Measurements from ENCODE around the gene ABCA8. TPM values are rescaled to one million over a fixed set of nuclear protein-coding genes. Genes with fewer than 3 reads are reported as not detected.

The ABCA8 gene
- total RNA-seq, 2 experiments from 2014 or later, result not detected

- Mint-ChIP-seq H3K36me3 (ENCODE audit: low read depth) (peaks cover 2% of the 10 kb centered on the region), H3K4me3 (no peak overlapping the region), H3K27me3 (peaks cover 2% of the 10 kb centered on the region), H3K9me3 (ENCODE audit: low read depth) (peaks cover 10% of the 10 kb centered on the region), H3K4me1 (no peaks in the 10 kb centered on the region), H3K27ac (no peak overlapping the region)
- DNase-seq (no peak), ATAC-seq (no peak)
- intact Hi-C loops (cut with DNase I, micrococcal nuclease), result no loop called here
- CTCF ChIA-PET, result interaction anchor here (0.5 kb wide), 1 partner anchor 81 kb away, joined by 4 read pairs; no protein-coding TSS in a partner anchor
- POLR2A ChIA-PET, result no interaction called here
Observed at GRCh38 chr17:68897557-68897956, 57.6 kb downstream of the ABCA8 start.

- Mint-ChIP-seq H3K4me1 (no peaks in the 10 kb centered on the region), H3K27me3 (peaks cover 2% of the 10 kb centered on the region), H3K4me3 (no peak overlapping the region), H3K36me3 (ENCODE audit: low read depth) (peaks cover 2% of the 10 kb centered on the region), H3K9me3 (ENCODE audit: low read depth) (peaks cover 7% of the 10 kb centered on the region), H3K27ac (no peak overlapping the region)
- intact Hi-C loops (cut with DNase I, micrococcal nuclease), result no loop called here
- ATAC-seq (no peak), DNase-seq (no peak)
- ChIA-PET POLR2A (no interaction called here), CTCF (no interaction called here)
Observed at GRCh38 chr17:68892658-68893057, 62.5 kb downstream of the ABCA8 start.

DNA sequence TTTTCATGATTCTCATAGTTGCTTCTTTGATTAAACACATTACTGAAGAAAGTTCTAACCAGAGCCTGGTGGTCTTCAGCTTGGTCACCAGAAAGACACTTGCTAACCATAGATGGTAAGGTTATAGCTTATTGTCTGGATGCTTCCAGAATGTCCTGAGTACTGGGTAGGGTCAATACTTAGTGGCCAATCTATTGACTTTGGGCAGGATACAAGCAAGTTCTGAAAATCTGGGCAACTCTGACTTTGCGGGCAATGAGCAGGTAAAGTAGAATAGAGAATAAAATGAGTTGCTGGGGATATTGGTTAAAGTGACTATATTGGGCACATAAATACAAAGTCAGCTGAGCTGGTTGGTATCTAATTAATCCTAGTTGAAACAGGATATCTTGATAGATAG is 63.0 kb downstream of the ABCA8 start:
- Mint-ChIP-seq H3K4me3 (no peak overlapping the region), H3K36me3 (ENCODE audit: low read depth) (peaks cover 2% of the 10 kb centered on the region), H3K4me1 (no peaks in the 10 kb centered on the region), H3K27me3 (peaks cover 2% of the 10 kb centered on the region), H3K9me3 (ENCODE audit: low read depth) (peaks cover 5% of the 10 kb centered on the region), H3K27ac (no peak overlapping the region)
- CTCF ChIA-PET, result no interaction called here
- POLR2A ChIA-PET, result no interaction called here
- ATAC-seq (no peak), DNase-seq (no peak)
- intact Hi-C loops (cut with DNase I, micrococcal nuclease), result no loop called here

DNA sequence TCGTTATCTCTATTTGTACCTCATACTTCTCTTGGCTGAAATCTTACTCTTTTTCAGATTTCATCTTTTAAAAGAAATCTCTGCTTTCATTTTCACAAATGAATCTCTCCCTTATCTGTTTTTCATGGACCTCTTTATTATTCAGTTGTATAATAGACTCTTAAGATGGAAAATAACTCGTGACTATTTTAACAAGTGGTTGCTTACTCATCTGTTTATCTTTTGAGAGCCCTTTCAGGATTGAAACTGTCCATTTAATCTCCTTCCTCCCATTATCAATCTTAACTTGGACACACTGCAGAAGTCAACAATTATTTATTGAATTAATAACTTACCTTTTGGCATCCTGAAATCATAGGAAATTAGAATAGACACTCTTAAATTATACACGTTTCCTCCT is 68.8 kb downstream of the ABCA8 start:
- no peak for DNase-seq
- POLR2A ChIA-PET, result no interaction called here
- ATAC-seq, result no peak
- Mint-ChIP-seq H3K4me3 (no peak overlapping the region), H3K36me3 (ENCODE audit: low read depth) (no peaks in the 10 kb centered on the region), H3K27ac (no peak overlapping the region), H3K9me3 (ENCODE audit: low read depth) (no peaks in the 10 kb centered on the region), H3K4me1 (no peaks in the 10 kb centered on the region), H3K27me3 (peaks cover 2% of the 10 kb centered on the region)
- intact Hi-C loops (cut with DNase I, micrococcal nuclease), result no loop called here
- CTCF ChIA-PET, result no interaction called here

GRCh38 chr17:68884888-68885287 is 70.3 kb downstream of the ABCA8 start:
- CTCF ChIA-PET, result no interaction called here
- no peaks in the 10 kb centered on the region for H3K4me1 Mint-ChIP-seq
- H3K27me3 Mint-ChIP-seq, result peaks cover 2% of the 10 kb centered on the region
- POLR2A ChIA-PET, result no interaction called here
- no peak overlapping the region for H3K27ac Mint-ChIP-seq
- H3K36me3 Mint-ChIP-seq (ENCODE audit: low read depth), result no peaks in the 10 kb centered on the region
- intact Hi-C loops (cut with DNase I, micrococcal nuclease), result no loop called here
- DNase-seq, result no peak
- H3K9me3 Mint-ChIP-seq (ENCODE audit: low read depth), result no peaks in the 10 kb centered on the region
- H3K4me3 Mint-ChIP-seq, result no peak overlapping the region
- ATAC-seq, result no peak

DNA sequence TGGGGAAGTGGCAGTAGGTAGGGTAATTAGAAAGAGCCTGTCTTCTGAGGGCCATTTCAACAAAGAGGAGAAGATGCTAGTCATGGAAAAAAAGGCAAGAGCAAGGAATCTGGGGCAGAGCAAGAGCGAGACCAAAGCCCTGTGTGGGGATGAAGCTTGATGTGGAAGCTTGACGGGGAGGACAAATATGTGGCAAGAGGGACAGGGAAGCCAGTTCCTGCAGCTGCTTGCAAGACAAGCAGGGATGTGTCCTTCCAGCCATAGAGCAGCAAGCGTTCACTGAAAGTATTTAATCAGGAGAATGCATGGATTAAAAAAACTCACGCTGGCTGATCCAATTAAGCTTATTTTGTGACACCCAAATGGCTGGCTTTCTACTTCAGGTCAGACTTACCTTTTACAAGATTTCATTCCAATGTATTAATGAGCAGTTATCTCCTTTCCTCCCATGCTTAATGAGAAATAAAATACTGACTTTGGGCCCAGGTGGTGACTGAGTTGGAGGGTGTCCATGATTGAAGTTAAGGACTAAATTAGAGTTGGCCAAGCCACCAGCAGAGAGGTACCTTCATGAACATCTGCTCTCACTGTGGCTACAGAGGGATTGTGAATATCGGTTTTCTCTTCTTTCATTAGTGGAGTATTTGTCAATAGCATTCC is 76.8 kb downstream of the ABCA8 start:
- ATAC-seq (no peak), DNase-seq (no peak)
- Mint-ChIP-seq H3K4me1 (no peaks in the 10 kb centered on the region), H3K27me3 (peaks cover 5% of the 10 kb centered on the region), H3K27ac (no peak overlapping the region), H3K9me3 (ENCODE audit: low read depth) (peaks cover 4% of the 10 kb centered on the region), H3K4me3 (no peak overlapping the region), H3K36me3 (ENCODE audit: low read depth) (no peaks in the 10 kb centered on the region)
- intact Hi-C loops (cut with DNase I, micrococcal nuclease), result no loop called here
- ChIA-PET POLR2A (no interaction called here), CTCF (interaction anchor here (0.6 kb wide), 1 partner anchor 32 kb away, joined by 3 read pairs; no protein-coding TSS in a partner anchor)

GRCh38 chr17:68871447-68871846 is 83.7 kb downstream of the ABCA8 start:
- ATAC-seq (no peak), DNase-seq (no peak)
- Mint-ChIP-seq H3K27me3 (peaks cover 2% of the 10 kb centered on the region), H3K9me3 (ENCODE audit: low read depth) (peaks cover 2% of the 10 kb centered on the region), H3K4me1 (no peaks in the 10 kb centered on the region), H3K36me3 (ENCODE audit: low read depth) (no peaks in the 10 kb centered on the region), H3K4me3 (no peak overlapping the region), H3K27ac (no peak overlapping the region)
- intact Hi-C loops (cut with DNase I, micrococcal nuclease), result no loop called here
- ChIA-PET CTCF (no interaction called here), POLR2A (no interaction called here)

- Mint-ChIP-seq H3K4me3 (no peak overlapping the region), H3K27me3 (peaks cover under 1% of the 10 kb centered on the region), H3K36me3 (ENCODE audit: low read depth) (no peaks in the 10 kb centered on the region), H3K4me1 (no peaks in the 10 kb centered on the region), H3K9me3 (ENCODE audit: low read depth) (peaks cover 2% of the 10 kb centered on the region), H3K27ac (no peak overlapping the region)
- intact Hi-C loops (cut with DNase I, micrococcal nuclease), result no loop called here
- ChIA-PET CTCF (no interaction called here), POLR2A (no interaction called here)
- ATAC-seq (no peak), DNase-seq (no peak)
Observed at GRCh38 chr17:68870976-68871375, 84.2 kb downstream of the ABCA8 start.

- intact Hi-C loops (cut with DNase I, micrococcal nuclease), result no loop called here
- no peak overlapping the region for H3K4me3 Mint-ChIP-seq
- no peaks in the 10 kb centered on the region for H3K36me3 Mint-ChIP-seq (ENCODE audit: low read depth)
- H3K4me1 Mint-ChIP-seq, result no peaks in the 10 kb centered on the region
- H3K9me3 Mint-ChIP-seq (ENCODE audit: low read depth), result peaks cover 2% of the 10 kb centered on the region
- ChIA-PET POLR2A (no interaction called here), CTCF (no interaction called here)
- ATAC-seq, result no peak
- DNase-seq, result no peak
- no peaks in the 10 kb centered on the region for H3K27me3 Mint-ChIP-seq
- no peak overlapping the region for H3K27ac Mint-ChIP-seq
Observed at GRCh38 chr17:68870161-68870826, 84.9 kb downstream of the ABCA8 start.

- H3K9me3 Mint-ChIP-seq (ENCODE audit: low read depth), result peaks cover 2% of the 10 kb centered on the region
- no peak overlapping the region for H3K27ac Mint-ChIP-seq
- no peaks in the 10 kb centered on the region for H3K36me3 Mint-ChIP-seq (ENCODE audit: low read depth)
- ATAC-seq (no peak), DNase-seq (no peak)
- ChIA-PET POLR2A (no interaction called here), CTCF (interaction anchor here (0.6 kb wide), 1 partner anchor 51 kb away, joined by 3 read pairs; no protein-coding TSS in a partner anchor)
- H3K27me3 Mint-ChIP-seq, result no peaks in the 10 kb centered on the region
- no peak overlapping the region for H3K4me3 Mint-ChIP-seq
- no peaks in the 10 kb centered on the region for H3K4me1 Mint-ChIP-seq
- intact Hi-C loops (cut with DNase I, micrococcal nuclease), result no loop called here
Observed at GRCh38 chr17:68868708-68869107, 86.5 kb downstream of the ABCA8 start.

DNA sequence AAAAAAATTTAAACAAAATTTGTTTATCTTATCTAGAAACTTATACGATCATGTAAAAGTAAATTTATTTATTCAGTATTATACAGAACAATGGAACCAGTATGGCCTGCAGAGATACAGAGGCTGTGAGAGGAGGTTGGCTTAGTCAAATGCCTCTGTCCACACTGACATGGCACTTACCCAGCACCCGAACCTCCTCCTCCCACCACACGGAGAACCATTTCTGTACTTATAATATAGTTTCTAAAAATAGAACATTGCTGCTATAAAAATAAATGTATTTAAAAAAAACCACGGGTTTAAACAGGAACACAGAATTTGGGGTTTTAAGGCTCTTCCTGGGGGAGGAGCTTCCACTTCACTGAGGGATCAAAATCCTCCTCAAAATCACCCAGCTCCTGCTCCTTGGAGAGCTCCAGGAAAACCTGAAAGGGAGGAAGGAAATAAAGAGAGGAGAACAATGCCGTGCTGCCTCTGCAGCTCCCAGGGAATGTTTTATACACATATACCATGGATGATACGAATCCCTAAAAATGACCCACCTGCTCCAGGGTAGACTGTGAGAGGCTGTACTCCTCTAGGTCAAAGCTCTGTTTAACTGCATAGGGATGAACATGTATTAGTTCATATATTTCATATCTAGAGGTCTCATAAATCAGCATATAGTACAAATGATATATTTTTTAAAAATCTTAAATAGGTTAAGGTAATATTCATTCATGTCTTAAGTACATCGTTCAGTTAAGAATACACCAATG is 87.3 kb downstream of the ABCA8 start:
- Mint-ChIP-seq H3K36me3 (ENCODE audit: low read depth) (no peaks in the 10 kb centered on the region), H3K27me3 (no peaks in the 10 kb centered on the region), H3K27ac (no peak overlapping the region), H3K4me3 (no peak overlapping the region), H3K4me1 (no peaks in the 10 kb centered on the region), H3K9me3 (ENCODE audit: low read depth) (peaks cover 1% of the 10 kb centered on the region)
- ChIA-PET CTCF (interaction anchor here (0.6 kb wide), 1 partner anchor 52 kb away, joined by 3 read pairs; no protein-coding TSS in a partner anchor), POLR2A (no interaction called here)
- DNase-seq, result no peak
- intact Hi-C loops (cut with DNase I, micrococcal nuclease), result no loop called here
- no peak for ATAC-seq

DNA sequence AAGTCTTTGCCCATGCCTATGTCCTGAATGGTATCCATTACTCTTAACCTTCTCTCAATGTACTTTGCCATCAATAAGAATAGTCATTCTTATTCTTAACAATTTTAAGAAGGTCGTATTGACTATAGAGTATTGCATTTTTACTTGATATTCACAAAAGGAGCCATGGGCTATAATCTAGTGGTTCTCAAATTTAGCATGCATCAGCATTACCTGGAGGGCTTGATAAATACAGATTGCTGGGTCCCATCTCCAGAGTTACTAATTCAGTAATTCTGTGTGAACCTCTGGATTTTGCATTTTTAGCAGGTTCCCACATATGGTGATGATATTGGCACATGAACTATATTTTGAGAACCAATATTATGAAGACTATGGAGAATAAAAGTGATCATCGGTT is 89.6 kb downstream of the ABCA8 start:
- DNase-seq (no peak), ATAC-seq (no peak)
- H3K4me3 Mint-ChIP-seq, result no peak overlapping the region
- no peaks in the 10 kb centered on the region for H3K4me1 Mint-ChIP-seq
- H3K27ac Mint-ChIP-seq, result no peak overlapping the region
- no peaks in the 10 kb centered on the region for H3K36me3 Mint-ChIP-seq (ENCODE audit: low read depth)
- no peaks in the 10 kb centered on the region for H3K27me3 Mint-ChIP-seq
- H3K9me3 Mint-ChIP-seq (ENCODE audit: low read depth), result peaks cover 1% of the 10 kb centered on the region
- intact Hi-C loops (cut with DNase I, micrococcal nuclease), result no loop called here
- ChIA-PET POLR2A (no interaction called here), CTCF (no interaction called here)

All from activated CD4-positive, alpha-beta T cell treated with anti-CD3 and anti-CD28 coated beads for 36 hours (primary cell).